ENCODE measurements around the gene CEACAM3. TPM values are rescaled to one million over a fixed set of nuclear protein-coding genes. Genes with fewer than 3 reads are reported as not detected.

The CEACAM3 gene
- total RNA-seq, 2 experiments from 2014 or later: not detected

DNA sequence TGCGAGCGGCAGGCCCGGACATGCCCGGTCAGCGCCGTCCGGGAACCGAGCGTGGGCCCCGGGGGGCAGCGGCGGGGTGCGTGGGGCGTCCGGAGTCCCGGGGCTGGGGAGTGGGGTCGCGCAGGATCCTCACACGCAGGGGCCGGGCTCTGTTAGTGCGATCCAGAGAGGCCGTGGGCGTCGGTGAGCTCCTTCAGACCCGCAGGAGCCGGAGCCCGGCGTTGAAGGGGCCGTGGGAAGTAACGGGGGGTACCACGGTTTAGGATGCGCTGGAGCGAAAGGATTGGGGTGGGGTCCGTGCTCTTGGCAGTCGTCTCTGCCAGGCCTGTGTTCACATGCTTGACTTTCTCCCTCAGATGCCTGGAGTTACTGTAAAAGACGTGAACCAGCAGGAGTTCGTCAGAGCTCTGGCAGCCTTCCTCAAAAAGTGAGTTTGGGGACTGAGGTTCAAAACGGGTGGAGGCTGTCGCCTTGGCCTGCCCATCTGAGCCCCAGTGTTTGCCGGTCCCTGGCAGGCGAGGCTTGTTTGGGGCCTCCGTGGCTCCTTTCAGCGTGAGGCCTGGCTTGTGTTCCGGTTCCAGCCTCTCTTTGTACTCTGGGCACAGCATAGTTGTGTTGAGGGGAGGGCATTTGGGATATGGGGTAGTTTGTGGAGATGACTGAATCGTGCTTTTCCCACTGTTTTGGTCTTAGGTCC, 64.2 kb downstream of the CEACAM3 start:
- TF ChIP-seq, protein P1, sequence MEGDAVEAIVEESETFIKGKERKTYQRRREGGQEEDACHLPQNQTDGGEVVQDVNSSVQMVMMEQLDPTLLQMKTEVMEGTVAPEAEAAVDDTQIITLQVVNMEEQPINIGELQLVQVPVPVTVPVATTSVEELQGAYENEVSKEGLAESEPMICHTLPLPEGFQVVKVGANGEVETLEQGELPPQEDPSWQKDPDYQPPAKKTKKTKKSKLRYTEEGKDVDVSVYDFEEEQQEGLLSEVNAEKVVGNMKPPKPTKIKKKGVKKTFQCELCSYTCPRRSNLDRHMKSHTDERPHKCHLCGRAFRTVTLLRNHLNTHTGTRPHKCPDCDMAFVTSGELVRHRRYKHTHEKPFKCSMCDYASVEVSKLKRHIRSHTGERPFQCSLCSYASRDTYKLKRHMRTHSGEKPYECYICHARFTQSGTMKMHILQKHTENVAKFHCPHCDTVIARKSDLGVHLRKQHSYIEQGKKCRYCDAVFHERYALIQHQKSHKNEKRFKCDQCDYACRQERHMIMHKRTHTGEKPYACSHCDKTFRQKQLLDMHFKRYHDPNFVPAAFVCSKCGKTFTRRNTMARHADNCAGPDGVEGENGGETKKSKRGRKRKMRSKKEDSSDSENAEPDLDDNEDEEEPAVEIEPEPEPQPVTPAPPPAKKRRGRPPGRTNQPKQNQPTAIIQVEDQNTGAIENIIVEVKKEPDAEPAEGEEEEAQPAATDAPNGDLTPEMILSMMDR (IDR thresholded peaks at IDR 0.05): no peak
- peak overlapping the region; percentile 86 for H3K27ac Mint-ChIP-seq
- no peaks in the 10 kb centered on the region for H3K27me3 Mint-ChIP-seq
- H3K9me3 ChIP-seq (ENCODE audit: control insufficient read depth in 1 of 2, insufficient read depth in 1 of 2, low read length in 2 of 2): no peaks in the 10 kb centered on the region
- peaks cover 43% of the 10 kb centered on the region for H3K36me3 ChIP-seq (ENCODE audit: insufficient read depth, low read length)
- ChIA-PET CTCF (interaction anchor here (0.7 to 3.2 kb wide), 15 partner anchors 8 to 559 kb away, joined by 3 to 59 read pairs (median 5); partner anchors contain the start of genes ARHGEF1 and RABAC1), POLR2A (interaction anchor here (0.8 to 3.2 kb wide), 24 partner anchors 12 to 598 kb away, joined by 3 to 184 read pairs (median 5); partner anchors contain the start of genes ARHGEF1, ERFL, HNRNPUL1 and RABAC1)
- peaks cover 56% of the 10 kb centered on the region for H3K4me1 ChIP-seq (ENCODE audit: insufficient read depth, low read length)
- H3K9me3 Mint-ChIP-seq: no peaks in the 10 kb centered on the region
- H3K4me3 Mint-ChIP-seq: peak overlapping the region; percentile 87
- intact Hi-C loops (cut with DNase I, micrococcal nuclease): loop anchor here (1.0 to 2.0 kb wide), 3 partner anchors 13 to 216 kb away; partner anchors contain the start of genes RABAC1 (in 1 of the 2) and ZNF574 (in 1 of the 2)
- H3K4me3 ChIP-seq (ENCODE audit: low read length): peak overlapping the region; percentile 74
- H3K4me1 Mint-ChIP-seq (ENCODE audit: low read depth): peaks cover 48% of the 10 kb centered on the region
- no peak for ATAC-seq (ENCODE audit: poor library complexity)
- H3K27me3 ChIP-seq (ENCODE audit: control insufficient read depth in 1 of 2, insufficient read depth in 2 of 2, low read length in 2 of 2): no peaks in the 10 kb centered on the region
- peak in 3 of 14 experiments; percentile 16 to 41 (median 23) for DNase-seq
- H3K36me3 Mint-ChIP-seq (ENCODE audit: low read depth): peaks cover 52% of the 10 kb centered on the region
- peak overlapping the region; percentile 59 to 89 for H3K27ac ChIP-seq (ENCODE audit: low read depth in 1 of 2, low read length in 2 of 2)

Other genes with a start within 250 kb of the CEACAM3 start
- 10 to 100 TPM; 30.7 to 34.9 TPM for gene CEACAM21, start 220.4 kb upstream of the CEACAM3 start, total RNA-seq
- under 1 TPM; 0.36 to 0.84 TPM for gene CEACAM4, start 169.5 kb upstream of the CEACAM3 start, total RNA-seq
- gene CEACAM7, start 108.3 kb upstream of the CEACAM3 start, total RNA-seq: not detected
- not detected for gene CEACAM5, start 88.0 kb upstream of the CEACAM3 start, total RNA-seq
- gene CEACAM6, start 41.1 kb upstream of the CEACAM3 start, total RNA-seq: not detected
- gene LYPD4, start 48.1 kb downstream of the CEACAM3 start, total RNA-seq: not detected
- not detected for gene DMRTC2, start 48.5 kb downstream of the CEACAM3 start, total RNA-seq
- gene RPS19, start 63.7 kb downstream of the CEACAM3 start, total RNA-seq: 1,000 to 10,000 TPM; 3,668 to 3,697 TPM
- gene CD79A, start 80.7 kb downstream of the CEACAM3 start, total RNA-seq: 1 to 10 TPM; 3.7 to 3.8 TPM
- 1,000 to 10,000 TPM; 1,019 to 1,047 TPM for gene ARHGEF1, start 86.6 kb downstream of the CEACAM3 start, total RNA-seq
- 1 to 10 TPM; 7.7 to 8.9 TPM for gene ERFL, start 131.9 kb downstream of the CEACAM3 start, total RNA-seq
- gene RABAC1, start 162.7 kb downstream of the CEACAM3 start, total RNA-seq: 100 to 1,000 TPM in 1 of 2 experiments, 10 to 100 TPM in 1; 96.0 to 102 TPM
- gene ATP1A3, start 197.6 kb downstream of the CEACAM3 start, total RNA-seq: 1 to 10 TPM; 3.2 to 4.6 TPM